Central memory CD4-positive, alpha-beta T cell (primary cell): Measurements from ENCODE around the gene ZNF831.

Experiments
- DNase-seq: peaks from one replicate; pipeline ENCODE4 v3.0.0; 2022

Gene ZNF831

DNA sequence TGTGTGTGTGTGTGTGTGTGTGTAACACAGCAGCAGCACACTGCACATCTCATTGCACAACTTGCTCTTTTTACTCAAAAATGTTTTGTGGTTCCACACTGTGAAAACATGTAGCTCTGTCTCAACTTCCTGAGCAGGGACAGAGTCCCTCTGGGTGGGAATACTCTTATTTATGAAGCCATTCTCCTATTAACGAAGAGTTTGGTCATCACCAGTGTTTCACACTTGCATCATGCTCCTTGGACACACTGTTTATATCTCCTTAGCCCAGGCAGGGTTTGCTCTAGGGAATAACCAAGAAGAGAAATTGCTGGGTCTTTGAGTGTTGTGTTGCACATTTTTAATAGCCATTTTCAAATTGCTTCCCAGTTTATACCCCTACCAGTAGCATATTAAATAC, 53.6 kb downstream of the ZNF831 start:
- DNase-seq: no peak

DNA sequence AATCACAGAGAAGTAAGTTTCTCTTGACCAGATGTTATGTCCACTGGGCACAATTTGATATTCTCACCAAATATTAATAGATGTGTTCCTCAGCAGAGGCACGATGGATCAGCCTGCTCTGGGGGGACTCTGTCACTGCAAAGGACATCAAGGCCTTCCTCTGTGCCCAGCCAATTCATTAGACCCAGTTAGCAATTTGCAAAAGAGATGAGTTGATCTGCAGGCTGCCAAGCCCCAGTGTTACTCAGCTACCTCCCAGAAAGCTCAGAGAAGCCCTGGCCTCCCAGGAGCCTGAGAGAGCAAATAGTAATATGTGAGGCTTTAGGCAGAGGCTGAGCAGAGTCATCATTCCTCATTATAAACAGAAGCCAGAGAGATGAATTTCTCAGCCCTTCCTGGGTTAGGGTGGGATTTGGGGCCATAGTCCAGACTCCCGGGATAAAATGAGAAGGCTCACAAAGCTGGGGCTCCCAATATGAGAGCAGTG, 54.2 kb downstream of the ZNF831 start:
- no peak for DNase-seq

DNA sequence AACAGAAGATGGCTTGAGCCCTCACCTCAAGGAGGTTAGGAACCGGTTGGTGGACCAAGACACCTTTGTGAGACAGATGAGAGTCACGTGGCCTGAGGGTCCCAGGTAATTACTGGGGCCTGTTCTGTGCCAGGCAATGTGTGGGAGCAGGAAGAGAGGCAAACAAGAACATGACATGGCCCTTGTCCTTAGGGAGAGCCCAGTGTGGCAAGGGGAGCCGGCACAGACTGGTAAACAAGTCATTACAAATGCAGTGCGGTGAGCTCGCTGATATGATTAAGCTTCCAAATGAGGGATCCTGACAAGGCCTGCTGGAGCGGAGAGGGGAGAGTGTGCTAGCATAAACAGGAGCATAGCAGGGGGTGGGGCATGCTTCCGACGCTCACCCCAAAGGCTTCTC, 55.6 kb downstream of the ZNF831 start:
- no peak for DNase-seq

DNA sequence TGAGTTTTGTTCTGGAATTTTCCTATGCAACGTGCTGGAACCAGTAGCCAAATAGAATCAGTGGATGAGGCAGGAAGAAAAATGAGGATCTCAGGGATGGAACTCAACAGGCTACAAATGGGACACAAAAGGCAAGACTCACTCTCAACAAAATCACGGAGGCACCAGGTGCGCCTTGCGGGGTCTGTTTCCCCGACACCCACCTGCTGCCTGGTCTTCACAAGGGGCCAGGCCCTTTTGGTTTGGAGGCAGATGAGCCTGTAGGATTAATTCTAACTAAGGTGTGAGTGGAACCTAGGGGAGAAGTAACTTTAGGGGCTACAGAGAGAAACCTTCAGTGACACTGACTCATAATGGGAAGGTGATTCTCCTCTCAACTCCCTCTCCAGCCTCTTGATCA, 56.5 kb downstream of the ZNF831 start:
- DNase-seq: no peak

DNA sequence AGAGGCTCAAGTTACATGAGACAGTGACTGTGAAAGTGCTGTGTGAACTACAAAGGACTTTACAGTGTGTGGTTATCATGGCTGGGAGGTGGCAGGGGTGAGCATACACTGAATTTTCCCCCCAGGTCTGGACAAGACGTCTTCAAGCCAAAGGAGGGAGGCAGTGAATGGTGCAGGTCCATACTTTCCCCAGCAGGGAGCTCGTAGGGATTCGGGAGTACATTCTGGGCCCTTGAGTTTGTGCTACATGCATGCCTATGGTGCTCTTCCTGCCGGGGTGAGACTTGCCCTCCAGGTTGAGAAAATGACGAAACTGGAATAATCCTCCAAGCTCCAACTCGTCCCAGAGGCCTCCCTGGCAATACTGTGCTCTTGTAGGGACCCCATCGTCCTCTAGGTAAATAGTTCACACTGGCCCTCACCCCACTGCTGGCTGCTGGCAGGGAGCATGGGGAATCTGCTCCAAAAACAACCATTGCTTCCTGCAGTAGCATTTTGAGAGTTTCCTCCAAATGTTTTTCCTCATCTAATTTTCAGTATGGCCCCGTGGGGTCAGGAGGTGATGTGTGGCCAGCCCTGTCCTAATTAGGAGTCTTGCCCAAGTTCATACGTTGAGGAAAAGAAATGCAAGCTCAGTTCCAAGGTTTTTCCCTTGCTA, 57.6 kb downstream of the ZNF831 start:
- no peak for DNase-seq

DNA sequence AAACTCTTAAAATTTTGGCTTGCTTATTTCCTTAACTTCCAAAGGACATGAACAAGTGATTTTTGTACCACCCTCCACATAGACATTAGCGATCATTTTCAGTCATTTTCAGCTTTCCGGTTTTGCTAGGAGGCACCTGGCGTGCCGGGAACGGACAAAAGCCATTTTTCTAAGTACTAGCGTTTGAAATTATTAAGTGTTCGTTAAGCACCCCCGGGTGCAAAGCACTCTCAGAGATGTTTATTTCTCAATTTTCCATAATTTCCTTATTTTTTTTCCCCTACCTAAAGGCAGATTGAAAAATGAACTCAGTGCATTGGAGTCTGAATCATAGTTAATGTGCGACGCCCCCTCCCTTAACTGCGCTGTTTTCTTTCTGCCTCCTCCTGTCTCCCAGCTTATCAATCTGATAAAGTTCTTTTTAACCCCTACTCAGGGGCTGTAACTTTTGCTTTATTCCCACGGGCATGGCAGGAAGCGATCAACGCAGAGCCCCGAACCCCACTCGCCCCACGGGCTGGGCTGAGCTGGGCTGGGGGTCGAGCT, 58.2 kb downstream of the ZNF831 start:
- DNase-seq: no peak

DNA sequence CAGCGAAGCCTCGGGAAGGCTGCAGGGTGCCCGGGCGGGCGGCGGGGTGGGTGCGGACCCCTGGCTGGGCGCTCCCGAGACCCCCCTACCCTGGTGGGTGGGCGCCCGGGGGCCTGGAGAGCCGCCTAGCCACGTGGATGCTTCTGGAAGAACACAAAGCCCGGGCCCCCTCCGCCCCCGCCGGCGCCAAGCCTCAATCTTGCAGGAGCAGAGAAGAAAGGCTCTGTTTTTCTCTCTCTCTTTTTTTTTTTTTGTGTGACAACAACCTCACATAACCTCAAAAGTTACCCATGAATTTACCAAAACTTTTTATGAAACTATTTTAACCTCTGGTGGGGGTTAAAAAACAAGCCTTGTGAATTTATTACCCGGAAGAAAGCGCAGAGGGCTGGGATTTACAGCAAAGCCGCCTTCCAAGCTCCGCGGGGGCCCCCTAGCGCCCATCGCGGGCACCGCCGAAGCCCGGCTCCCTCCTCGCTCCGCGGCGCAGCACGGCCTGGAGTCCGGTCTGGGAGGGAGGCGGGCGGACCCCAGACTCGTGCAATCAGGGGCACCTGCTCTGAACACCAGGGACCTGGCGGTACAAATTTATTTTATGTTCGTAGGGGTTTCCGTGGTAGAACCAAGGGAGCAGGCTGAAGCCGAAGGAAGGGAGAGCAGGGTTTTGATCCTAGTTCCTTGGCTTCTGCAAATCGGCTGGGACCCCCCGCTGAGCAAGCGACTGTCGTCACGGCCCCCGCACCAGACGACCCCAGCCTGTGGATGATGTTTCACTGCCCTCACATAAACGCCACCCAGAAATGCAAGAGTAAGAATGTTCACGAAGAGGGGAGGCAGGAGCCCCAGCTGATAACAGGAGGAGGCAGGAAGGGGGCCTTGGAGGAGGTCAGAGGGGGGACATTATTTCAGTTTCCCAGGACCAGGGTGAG, 58.9 kb downstream of the ZNF831 start:
- peak; percentile 76 for DNase-seq

DNA sequence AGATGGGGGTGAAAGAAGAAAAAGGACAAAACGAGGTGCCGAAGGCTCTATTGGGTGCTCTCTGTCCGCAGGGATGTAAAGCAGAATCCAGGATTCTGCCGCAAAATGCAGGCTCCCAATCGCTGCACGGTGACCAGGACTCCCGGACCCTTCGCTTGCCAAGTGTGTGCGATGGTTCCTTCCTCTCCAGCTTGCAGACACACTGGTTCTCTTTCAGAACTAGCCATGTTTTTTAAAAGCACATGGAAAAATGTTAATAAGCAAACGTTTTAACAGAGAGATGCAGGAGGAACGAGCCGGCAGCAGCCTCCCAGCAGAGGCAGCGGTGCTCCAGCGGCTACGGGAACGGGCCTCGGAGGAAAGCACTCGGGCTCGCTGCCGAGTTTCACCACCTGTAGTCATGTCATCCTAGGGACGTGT, 59.6 kb downstream of the ZNF831 start:
- DNase-seq: no peak

DNA sequence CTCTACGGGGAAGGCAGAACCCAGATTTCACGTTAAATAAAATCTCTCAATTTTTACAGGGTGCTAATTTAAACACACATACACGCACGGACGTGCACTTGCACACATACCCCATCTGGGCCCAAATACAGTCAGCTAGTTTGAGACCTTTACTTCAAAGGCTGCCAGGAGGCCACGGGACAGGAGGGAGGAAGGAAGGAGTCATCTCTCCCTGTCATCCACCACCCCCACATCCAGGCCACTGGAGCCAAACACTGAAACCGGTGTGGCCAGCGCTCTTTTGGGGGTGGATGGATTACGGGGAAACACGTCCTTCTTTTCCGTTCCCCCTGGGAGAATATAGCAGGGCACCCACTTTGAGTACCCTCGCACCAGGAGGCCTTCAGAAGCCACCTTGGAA, 60.1 kb downstream of the ZNF831 start:
- no peak for DNase-seq

DNA sequence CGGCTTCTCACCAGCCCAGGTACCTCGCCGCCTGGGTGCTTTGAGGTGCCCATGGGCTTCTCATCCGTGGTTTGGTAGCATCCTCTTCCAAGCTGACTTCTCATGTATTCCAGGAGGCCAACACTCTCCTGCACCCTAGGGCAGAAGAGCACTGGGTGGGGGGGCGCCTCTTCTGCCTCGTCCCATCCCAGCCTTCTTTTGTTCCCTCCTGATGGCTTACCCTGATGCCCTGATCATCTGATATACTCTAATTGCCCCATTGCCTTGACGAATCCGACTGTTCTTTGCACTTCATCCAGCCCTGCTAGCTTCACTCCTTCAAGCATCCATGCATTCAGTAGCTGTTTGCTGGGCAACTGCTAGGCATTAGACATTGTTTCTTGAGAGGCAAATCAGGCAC, 60.6 kb downstream of the ZNF831 start:
- no peak for DNase-seq

DNA sequence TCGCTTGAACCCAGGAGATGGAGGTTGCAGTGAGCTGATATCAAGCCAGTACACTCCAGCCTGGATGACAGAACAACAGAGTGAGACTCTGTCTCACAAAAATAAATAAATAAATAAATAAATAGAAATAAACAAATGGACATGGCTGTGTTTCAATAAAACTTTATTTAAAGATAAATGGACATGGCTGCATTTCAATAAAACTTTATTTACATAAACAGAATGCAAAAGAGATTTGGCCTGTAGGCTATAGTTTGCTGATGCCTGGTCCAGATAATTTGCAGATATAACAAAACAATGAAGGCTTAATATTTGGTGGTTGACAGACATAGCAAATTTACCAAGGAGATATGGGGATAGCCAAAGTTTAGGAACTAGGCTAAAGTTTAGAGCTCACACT, 66.8 kb downstream of the ZNF831 start:
- DNase-seq: no peak

DNA sequence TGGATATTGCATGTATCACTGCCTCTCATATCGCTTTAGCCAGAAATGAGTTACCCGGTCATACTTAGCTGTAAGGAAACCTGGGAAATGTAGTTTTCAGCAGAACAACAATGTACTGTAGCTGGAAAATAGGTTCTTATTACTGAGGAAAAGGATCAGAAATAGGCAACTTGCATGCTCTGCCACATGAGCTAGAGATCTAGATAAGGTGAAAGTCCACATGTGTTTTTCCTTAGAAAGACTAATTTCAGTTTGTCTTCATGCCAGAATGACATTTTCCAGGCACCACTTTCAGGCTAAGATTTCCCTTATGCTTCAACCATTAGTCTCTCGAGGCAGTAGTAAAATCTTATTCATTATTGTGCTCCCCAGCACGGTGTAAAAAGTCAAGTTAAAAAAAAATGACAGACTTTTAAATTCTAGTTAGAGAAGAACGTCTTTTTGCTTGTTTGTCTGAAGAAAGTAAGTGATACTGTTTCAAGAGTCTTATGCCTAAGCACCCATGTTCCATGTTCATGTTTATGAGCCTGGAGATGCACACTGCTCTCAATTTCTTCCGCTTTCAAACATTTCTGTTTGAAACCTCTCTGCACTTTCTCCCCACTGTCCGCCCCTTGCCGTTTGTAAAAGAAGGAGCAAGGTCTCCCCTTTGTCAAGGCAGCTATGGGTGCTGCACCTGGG, 67.6 kb downstream of the ZNF831 start:
- DNase-seq: no peak

DNA sequence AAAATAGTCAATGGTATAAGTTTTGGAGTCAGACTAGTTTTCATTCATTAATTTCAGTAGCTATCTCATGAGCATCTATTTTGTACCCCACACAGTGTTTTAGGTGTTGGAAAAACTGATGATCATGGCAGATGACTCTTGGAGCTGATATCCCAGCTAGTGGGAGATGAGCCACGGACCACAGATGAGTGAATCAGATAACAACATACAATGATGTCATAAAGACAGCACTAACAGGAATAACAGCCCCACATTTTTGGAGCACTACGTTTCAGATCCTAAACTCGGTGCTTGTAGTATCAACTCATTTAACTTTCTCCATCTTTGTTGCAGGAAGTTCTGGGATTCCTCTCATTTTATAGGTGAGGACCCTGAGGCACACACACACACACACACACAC, 69.0 kb downstream of the ZNF831 start:
- DNase-seq: no peak

DNA sequence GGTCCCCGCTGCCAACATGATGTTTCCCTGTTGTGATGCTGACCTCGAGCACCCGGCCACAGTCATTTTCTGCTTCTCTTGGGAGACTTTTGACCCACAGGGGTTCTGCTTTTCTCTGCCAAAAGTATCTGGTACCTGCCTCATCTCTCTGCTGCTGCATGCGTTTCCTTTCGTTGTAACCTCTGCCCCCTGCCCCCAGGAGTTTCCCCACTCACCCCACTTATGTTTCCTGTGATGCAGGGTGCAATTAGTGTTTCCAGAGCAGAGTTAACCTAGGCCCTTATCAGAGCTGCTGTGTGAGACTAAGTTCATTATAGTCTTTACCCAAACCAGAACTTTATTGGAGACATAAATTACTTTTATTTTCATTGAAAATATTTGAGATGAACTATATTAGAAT, 71.6 kb downstream of the ZNF831 start:
- no peak for DNase-seq

DNA sequence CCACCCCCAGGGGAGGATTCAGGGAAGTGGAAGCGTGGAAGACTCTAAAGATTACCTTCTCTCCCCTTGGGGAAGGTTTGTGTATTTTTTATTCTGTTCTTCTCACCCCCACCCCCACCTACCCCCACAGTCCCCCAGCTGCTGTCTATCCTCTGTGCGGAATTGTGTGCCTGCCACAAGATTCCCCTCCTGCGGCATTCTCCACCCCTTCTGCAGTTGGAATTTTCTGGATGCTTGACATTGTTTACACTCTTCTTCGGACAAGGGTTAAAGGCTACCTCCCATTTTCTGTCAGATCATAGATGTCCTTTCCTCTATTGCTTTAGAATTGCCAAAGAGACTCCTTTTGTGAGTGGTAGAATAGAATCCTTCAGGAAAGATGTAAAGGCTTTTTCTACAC, 76.4 kb downstream of the ZNF831 start:
- no peak for DNase-seq

DNA sequence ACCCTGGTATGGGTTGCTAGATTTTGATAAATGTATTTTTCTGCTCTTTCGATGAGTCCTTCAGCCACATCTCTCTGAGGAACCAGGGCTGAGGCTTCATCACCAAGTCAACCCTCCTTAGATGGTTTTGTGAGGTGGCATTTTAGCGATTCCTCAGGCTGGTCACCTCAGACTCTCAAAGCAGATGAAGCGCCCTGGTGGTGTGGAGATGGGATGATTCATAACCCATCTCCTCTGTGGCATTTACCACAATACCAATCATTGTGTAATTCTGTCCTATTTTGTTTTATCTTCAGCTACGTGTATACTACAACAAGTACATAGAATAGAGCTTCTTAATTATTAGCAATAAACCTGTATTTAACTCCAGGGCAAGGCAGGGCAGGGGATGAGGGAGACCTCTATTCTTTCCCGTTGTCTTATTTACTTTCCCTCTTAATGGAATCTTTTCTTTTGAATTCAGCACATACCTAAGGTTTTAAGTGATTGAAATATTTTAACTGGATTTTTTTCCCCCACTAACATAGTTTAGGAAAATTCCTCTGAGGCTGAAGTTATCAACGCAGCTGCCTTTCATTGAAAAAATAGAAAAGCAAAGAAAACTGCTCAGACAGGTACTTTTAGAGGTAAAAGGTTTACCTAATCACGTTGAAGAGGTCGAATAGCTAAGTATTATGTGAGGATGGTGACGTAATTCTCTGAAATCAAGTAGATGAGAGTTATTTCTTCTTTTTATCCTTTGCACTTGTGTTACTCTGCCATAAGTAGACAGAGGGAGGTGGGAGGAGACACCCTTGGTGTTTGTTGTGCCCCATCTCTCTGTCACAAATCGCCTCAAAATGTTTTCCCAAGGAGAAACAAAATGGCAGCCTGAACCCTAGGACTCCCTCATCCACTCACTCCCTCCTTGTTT, 79.3 kb downstream of the ZNF831 start:
- no peak for DNase-seq

DNA sequence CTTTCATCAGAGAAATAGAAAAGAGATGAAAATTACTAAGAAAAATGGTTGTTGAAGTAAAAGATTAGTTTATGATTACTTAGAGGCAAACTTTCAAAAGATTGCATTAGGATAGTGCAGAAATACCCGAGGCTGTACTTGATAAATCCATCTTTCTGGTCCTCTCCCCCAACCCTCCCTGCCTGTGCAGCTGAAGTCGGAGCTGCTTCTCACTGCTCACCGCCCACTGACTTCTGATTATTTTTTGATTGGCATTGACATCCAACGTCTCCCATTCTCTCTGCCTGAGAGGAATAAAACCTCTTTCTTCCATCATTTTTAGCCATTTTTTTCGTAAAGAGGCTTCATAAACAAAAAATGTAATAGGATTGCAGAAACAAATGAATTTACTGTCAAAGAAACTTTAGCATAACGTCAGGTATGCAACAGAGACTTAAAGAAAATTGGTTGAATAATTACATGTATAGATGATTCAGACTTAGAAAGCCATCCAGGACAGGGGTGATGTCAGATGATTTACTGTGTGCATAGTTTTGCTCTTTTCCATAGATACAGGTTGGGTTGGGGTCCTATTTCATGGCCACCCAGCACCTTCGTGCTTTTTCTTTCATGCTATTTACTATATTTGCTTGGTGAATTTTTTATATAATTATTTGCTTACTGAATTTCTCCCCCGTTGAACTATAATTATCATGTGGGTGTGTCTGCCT, 83.2 kb downstream of the ZNF831 start:
- DNase-seq: no peak

DNA sequence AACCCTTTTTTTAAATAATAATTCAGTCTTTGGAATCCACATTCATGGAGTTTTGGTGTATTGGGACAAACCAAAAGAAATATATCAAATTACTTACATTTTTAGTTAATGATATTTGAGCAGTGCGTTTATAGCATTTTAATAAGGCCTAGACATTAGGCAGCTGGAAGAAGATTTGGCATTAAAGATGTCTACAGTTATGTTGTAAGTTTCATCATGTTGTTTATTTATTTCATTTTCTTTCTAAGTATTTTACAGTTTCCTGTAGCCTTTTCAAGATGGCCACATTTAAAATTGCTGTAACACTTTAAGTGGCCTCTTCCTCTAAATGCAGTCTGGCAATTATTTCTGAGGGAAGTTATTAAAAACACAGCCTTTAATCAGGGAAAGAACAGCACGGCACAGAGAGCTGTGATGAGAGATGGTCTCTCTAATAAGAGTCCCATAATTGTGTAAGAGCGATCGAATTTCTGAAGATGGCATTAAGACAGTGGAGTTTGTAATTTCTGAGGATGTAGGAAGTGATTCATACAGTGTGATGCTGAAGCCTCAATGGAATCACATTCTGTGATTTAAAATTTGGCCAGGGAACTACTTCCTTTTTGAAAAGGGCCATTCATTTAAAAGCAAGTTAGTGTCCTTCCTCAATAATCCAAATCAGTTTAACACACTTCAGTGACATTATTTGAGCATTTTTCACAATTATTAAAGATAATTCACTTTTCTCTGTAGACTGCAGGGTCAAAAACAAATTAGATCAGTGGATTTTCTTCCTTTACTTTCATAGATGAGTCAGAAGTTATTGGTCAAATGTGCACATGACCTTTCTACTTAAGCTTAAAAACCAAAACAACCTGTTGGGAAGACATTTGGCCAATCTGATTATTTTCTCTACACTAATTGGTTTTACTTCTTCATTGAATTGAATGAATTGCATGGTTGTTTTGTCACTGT, 84.4 kb downstream of the ZNF831 start:
- DNase-seq: no peak

DNA sequence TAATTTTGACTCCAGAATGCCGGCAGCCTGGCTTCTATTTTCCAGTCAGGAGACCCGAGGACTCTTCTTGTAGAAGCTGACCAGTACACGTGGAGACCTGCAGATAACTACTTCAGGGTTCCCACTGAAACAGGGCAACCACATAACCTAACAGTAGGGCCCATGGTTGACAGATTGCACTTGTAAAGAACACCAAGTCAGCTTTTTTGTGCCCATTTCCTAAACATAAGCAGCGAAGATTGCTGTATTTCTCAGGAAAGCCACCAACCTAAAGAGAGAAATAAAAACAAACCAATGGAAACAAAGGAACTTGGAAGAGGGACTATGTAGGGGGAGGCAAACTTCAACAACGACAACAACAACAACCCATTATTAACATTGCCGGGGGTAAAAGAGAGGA, 86.7 kb downstream of the ZNF831 start:
- DNase-seq: no peak

DNA sequence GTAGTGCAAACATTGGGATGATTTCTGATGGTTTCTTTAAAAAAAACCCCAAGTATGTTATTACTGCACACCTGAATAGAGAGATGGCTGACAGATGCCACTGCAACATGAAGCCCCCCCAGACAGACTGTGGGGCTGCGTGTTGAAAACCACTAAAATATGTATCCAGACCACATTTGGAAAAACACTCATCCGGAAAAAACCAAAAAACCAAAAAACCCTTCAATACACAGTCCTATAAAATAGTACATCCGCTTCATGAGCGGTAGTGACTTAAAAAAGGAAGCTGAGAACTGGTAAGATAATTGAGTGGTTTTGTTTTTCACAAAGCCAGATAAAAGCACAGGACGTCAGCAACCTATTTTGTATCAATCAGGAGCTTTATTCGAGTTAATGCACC, 89.7 kb downstream of the ZNF831 start:
- peak; percentile 70 for DNase-seq
